GM19468 (cell line): ENCODE data around the gene THOC1.

Source experiments
- ATAC-seq: cut with Tn5 transposase; IDR thresholded peaks from one replicate; pipeline ENCODE4 v1.9.1; 2021; ENCODE audit warnings: mild to moderate bottlenecking, moderate library complexity, moderate number of reproducible peaks; ENCODE audit not compliant: unreplicated experiment; ENCODE audit errors: extremely low read depth

THOC1 gene

DNA sequence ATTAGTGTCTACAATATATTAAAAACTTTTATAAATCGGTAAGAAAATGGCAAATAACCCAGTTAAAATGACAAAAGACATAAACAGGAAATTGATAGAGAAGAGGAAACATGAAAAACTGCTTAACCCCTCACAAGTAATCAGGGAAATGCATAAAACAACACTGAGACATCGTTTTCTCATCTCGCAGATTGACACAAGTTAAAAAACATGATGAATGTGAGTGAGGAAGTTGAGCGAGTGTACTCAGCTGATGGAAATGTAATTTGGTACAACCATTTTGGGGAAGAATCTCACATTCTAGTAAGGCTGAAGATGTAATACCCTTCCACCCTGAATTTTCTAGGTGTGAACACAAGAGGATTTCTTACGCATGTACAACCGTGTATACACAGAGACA, 18.0 kb upstream of the THOC1 start:
- no peak for ATAC-seq

DNA sequence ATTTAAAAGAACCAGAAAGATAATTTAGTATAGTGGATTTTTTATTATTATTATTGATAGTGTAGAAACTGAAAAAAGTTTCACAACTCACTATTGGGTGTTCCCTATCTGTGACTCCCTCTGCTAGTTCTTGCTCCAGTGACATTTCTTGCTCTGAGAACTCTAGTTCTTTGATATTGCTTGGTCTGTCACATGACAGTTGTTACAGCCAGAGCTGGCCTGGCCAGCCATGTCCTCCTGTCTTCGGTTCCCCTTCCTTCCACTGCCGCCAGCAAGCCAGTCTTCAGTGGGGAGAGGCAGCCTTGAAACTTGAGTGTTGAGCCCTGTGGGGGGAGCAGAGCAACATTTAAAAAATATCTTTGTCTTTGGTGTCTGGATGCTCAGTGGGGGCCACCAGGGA, 7.6 kb upstream of the THOC1 start:
- ATAC-seq = no peak

DNA sequence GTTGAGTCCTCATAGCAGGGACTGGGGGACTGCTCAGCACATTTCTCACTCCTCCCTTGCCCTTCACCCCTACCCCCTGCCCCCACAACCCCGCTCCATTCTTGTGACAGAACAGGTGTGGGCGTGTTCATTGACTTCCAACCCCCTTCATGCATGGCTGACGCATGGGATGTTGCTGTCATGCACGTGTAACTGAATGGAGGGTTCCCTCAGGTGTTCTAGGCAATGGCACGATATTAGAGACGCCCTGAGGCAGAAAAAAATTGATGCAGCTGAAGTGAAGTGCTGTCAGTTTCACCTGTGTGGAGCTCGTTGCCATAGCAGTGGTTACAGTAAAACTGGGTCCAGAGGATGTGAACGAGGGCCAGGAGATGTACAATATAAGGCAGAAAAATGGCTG, 6.5 kb upstream of the THOC1 start:
- no peak for ATAC-seq

GRCh38 chr18:273525-273924, 5.7 kb upstream of the THOC1 start:
- ATAC-seq = no peak

DNA sequence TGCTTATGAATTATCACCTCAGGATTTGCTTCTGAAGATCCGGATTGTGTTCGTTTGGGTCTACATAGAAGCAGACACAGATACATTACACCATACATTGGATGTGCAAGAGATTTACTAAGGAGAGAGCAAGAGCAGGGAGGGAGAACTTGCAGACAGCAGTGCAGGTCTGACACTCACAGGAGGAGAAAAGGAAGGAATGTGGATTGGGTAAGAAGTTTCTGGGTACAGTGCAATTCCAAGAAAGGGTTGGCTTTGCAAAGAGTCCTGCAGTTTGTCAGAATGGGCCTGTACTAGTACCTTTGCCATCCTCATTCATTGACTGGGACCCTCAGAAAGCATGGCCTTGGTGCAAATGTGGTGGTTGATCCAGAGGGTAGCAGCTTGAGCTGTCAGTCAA, 4.8 kb upstream of the THOC1 start:
- ATAC-seq = no peak

- ATAC-seq = no peak
These were observed 1.7 kb upstream of the THOC1 start for GRCh38 chr18:269480-270095.

- ATAC-seq = no peak
These were observed 513 bp downstream of the THOC1 start for GRCh38 chr18:267380-267687.

- no peak for ATAC-seq
These were observed 6.3 kb downstream of the THOC1 start for GRCh38 chr18:261398-262073.

DNA sequence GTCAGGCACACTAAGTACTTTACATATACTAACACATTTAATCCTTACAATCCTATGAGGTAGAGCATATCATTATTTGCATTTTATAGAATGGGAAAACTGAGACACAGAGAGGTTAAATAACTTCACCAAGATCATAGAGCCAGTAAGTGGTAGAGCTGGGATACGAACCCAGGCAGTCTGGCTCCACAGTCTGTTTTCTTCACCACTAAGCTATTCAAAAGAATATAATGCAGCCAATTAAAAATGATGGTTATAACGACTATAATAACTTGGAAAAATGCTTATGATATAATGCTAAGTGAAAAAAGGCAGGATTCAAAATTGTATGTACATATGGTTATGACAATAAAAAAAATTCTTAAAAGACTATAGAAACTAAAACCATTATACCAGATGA, 7.3 kb downstream of the THOC1 start:
- ATAC-seq = no peak

- no peak for ATAC-seq
These were observed 12.7 kb downstream of the THOC1 start for GRCh38 chr18:255171-255570.

GRCh38 chr18:253121-253520, 14.7 kb downstream of the THOC1 start:
- ATAC-seq = no peak

DNA sequence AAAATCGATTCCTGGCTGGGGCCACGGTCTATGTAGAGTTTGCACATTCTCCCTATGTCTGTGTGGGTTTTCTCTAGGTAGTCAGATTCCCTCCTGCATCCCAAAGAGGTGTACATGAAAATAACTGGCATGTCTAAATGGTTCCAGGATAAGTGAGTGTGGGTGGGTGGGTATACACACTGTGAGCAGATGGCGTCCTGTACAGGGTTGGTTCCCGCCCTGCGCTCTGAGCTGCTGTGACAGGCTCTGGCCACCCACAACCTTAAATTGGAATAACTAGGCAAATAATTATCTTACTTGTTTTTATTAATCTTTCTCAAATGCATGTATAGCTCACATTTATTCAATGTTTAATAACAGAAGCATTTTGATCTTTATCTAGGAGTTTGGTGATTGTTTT, 16.3 kb downstream of the THOC1 start:
- no peak for ATAC-seq

- ATAC-seq = no peak
These were observed 17.2 kb downstream of the THOC1 start for GRCh38 chr18:250685-251084.

GRCh38 chr18:248053-248452, 19.8 kb downstream of the THOC1 start:
- ATAC-seq = no peak

- ATAC-seq = no peak
These were observed 22.5 kb downstream of the THOC1 start for GRCh38 chr18:245282-245847.

DNA sequence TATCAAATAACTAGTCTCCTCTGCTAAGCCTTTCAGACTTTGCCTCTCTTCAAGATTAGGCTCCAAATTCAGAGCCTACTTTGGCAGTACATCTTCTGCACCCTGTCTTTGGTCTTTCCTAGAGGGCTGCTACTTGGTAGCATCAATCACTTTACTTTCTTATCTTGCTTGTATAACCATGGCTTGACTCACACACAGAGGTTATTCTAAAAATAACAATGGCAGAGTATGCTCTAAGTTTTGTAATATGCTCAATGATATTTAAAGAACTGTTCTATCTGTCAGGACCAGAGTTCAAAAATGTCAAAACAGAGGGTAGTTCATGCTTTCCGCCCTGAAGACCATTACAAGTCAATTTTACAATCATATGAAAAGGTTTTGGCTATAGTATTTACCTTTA, 27.7 kb downstream of the THOC1 start:
- no peak for ATAC-seq

GRCh38 chr18:231563-231962, 36.3 kb downstream of the THOC1 start:
- ATAC-seq = no peak

- no peak for ATAC-seq
These were observed 39.3 kb downstream of the THOC1 start for GRCh38 chr18:228586-228985.

DNA sequence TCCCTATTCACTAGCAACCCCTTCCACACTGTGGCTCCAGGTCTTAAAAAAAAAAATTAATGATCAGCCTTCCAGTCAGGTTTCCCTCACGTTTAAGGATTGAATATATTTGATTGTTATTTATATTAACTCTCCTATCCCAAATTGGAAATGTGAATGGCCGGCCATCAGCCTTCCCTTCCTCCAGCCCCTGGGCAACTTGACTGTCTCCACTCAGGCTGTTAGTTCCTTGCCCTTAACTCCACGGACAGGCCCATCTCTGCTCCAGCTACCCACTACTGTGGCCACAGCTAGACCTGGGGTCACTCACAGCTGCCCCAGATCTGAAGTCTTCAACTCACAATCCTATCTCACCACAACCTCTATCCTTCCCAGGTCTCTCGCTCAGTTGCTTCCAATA, 39.9 kb downstream of the THOC1 start:
- no peak for ATAC-seq

DNA sequence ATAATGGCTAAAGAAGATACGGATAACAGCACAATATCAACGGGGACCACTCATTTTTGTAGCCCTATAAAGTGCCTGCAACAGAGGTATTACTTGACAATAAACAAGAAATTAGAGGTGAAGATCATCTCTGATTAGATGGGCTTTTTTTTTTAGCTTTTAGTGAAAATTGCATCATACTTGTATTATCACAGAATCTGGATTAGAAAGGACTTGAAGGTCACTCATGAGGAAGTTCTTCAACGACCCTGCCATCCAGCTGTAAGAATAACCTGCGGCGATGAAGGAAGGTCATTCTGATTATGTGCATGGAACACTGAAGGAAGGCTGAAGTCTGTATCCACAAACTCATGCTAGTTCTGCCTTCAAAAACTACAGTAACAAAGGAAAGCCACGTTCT, 40.5 kb downstream of the THOC1 start:
- no peak for ATAC-seq

DNA sequence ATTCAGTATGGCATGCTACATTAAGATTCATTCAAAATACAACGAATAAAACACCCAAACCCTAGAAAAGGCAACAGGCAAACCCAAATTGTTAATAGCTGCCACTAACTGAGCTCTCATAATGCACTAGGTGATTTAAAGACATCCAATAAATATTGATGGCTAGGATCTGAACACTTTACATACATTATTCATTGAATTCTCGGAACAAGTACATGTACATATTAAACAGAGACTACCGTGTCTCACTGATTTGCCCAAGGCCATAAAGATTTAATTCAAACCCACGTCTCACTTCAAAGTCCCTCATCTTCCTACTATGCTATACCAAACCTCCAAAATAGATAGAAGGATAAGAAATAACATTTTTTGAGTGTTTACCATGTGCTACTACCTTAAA, 42.1 kb downstream of the THOC1 start:
- no peak for ATAC-seq

DNA sequence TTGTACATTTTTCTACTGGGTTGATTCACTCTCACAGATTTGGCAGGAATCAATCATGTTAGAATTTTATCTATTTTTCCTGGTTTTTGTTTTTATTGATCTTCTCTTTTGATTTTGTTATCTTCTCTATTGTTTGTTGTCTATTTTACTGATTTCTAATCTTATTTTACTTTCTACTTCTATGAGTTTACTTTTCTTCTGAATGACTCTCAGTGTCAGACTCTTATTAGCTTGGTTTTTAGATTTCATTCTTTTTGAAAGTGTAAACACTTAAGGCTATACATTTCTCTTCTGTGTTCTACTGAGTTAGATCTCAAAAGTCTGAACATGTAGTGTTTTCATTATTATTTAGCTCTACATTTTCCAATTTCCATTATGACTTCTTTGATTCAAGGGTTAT, 47.1 kb downstream of the THOC1 start:
- no peak for ATAC-seq
